HG03460 (cell line): ENCODE results near the gene PAX5.
"Not testable (repeated sequence)": the region's sequence is repeated elsewhere in the genome, so short reads cannot be mapped to it uniquely, and the experiment has no call there.

Source experiments
- ATAC-seq: cut with Tn5 transposase; IDR thresholded peaks from one replicate; pipeline ENCODE4 v1.9.1; 2021; ENCODE audit not compliant: unreplicated experiment

PAX5 gene

GRCh38 chr9:37033682-37034304 is at the start of gene PAX5:
PAX5 (minus strand) TSS chr9:37034268; CDS start chr9:37034031, 237 bp downstream.
- ATAC-seq = no peak

DNA sequence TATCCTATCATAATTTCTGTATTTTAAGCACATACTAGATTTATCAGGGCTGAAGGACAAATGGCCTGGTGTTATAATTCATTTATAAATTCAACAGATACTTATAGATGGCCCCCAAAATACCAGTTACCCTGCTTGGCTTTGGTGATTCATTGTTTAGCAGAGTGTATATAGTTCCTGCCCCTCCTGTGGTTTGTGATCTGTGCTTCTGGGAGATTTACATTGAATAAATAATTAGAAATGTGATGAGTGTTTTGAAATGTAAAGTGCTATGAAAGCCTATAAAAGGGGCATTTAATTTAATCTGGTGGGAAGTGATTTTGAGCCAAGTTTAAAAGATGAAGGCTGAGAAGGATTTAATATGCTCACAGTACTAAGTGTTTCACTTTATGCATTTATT is 49.6 kb upstream of the PAX5 start:
- ATAC-seq = no peak

- no peak for ATAC-seq
Measured at GRCh38 chr9:37082214-37082765, 48.2 kb upstream of the PAX5 start.

DNA sequence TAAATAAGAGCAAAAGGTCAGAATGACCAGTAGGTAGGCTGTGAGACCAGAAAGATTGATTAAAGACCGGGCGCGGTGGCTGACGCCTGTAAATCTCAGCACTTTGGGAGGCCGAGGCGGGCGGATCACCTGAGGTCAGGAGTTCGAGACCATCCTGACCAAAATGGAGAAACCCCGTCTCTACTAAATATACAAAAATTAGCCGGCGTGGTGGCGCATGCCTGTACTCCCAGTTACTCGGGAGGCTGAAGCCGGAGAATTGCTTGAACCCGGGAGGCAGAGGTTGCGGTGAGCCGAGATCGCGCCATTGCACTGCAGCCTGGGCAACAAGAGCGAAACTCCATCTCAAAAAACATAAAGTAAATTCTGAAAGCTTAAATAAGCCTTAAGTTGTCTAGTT is 47.4 kb upstream of the PAX5 start:
- ATAC-seq = not testable (repeated sequence)

DNA sequence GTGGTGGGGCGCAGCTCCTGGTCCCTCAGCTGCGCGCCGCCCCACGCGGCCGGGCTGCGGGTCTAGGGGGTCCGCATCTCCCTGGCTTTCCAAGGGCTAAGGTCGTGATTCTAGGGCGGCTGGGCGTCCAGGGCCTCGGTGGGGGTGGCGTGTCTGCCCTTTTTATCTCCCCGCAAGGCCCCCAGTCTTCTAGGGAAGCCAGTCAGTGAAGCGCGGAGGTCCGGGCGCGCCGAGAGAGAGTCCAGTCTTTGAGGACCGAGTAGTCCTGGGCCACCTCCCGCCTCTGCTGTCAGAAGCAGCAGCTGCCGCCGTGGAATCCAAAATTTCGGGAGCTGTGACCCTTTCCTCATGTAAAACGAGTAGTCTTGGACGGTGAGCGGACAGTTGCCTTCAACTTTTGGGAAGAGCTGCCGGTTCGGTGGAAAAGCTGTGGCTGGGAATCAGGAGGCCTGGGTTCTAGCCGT is 46.1 kb upstream of the PAX5 start:
- peak; percentile 7 for ATAC-seq

GRCh38 chr9:37079370-37080164 is 45.5 kb upstream of the PAX5 start:
- peak; percentile 93 for ATAC-seq

- ATAC-seq = not testable (repeated sequence)
Measured at GRCh38 chr9:37074790-37075189, 40.7 kb upstream of the PAX5 start.

DNA sequence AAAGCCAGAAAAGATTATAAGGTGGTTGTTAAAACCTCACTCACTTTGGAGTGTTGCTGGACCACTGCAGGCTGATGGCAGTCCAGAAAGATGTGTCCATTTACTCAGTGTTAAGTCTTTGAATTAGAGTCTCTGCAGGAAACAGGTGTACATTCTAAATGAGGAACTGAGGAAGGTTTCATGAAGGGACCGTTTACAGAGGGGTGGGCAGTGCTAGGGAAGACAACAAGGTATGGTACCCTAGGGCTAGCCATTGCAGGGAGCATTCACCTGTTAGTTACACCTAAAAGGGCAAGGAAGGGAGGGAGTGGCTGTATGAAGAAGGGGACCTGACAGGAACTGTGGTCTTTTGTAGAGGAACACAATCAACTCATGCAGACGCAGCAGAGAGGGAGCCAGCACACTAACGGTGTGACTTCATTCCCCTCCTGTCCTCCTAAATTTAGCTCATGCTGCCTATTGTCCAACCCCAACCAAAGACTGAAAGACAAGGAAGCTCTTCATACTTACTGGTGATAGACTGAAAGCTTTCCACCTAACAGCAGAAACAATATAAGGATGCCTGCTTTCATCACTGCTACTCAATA is 32.2 kb upstream of the PAX5 start:
- peak; percentile 67 for ATAC-seq

DNA sequence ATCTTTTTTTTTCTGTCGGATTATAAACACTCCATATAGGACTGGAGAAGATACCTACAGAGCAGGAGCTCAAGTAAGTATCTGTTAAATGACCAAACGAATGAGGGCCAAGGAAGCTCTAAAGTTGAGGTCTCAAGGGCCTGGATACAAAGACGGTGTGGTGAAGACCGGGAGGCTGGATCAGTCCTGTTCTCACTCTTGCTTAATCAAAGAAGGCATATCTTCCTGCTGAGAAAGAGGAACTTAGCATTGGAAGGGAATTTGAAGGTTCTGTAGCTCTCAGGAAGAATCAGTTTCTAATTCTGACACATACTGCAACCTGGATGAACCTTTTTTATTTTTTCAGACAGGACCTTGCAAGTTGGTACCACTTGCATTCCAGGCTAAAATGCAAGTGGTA is 28.3 kb upstream of the PAX5 start:
- no peak for ATAC-seq

DNA sequence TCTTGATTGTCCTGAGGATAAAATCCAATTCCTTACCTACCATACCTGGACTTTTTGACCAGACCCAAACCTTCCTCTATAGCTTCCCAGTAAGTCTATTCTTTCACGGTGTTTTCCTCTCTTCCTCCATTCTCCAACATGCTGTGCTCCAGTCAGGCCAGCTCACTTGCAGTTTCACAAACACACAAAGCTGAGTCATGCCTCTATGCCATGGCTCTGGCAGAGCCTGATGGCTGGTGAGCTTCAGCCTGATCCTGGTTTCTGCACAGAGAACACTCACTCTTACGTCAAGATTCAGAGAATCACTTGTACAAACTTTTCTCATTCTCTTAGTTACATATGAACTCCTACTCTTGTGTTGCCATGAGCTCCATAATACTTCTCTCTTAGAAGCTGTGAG is 27.7 kb upstream of the PAX5 start:
- ATAC-seq = no peak

GRCh38 chr9:37060833-37061232 is 26.8 kb upstream of the PAX5 start:
- ATAC-seq = no peak

GRCh38 chr9:37056046-37056920 is 22.2 kb upstream of the PAX5 start:
- no peak for ATAC-seq

DNA sequence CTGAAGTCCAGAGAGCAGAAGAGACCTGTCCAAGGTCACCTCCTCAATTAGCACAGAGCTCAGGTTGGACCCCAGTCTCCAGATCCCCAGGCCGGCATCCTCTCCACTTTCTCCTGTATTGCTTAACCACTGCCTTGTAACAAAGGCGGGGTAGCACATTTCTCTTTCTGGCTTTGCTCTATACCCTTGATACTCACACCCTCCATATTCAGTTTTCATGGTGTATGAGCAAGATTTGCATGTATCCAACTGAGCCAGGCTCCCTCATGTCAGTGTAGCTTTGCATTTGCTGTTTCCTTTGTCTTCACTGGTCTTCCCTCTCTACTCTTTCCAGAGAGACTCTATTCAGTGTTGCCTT is 20.3 kb upstream of the PAX5 start:
- ATAC-seq = not testable (repeated sequence)

DNA sequence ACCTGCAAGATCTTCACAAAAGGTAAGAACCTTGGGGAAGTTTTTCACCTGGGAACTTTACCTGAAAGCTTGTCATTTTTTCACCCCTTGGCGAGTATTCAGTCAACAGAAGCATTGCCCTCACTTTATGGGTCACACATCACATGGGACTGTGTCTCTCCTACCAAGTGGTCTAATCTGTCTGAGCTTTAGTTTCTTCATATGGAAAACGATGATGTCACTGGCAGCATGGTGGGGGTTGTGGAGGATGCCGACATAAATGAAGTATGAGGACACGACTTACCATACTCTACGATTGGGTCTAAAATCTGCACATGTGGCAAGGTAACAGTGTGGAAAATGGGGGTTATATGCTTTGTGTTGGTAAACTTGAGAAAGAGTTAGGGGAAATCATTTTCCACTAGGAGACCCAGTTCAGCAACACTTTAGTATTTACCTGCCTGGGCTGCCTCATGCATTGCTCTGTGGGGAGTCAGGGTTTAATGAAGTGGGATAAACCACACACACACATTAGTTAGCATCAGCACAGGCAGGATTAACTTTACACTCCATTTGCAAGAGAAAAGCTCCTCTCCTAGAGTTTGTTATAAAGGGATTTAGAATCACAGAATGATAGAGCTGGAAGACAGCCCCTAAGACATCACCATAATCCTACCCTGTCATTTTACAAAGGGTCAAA is 19.8 kb upstream of the PAX5 start:
- no peak for ATAC-seq

- ATAC-seq = no peak
Measured at GRCh38 chr9:37046683-37047082, 12.6 kb upstream of the PAX5 start.

DNA sequence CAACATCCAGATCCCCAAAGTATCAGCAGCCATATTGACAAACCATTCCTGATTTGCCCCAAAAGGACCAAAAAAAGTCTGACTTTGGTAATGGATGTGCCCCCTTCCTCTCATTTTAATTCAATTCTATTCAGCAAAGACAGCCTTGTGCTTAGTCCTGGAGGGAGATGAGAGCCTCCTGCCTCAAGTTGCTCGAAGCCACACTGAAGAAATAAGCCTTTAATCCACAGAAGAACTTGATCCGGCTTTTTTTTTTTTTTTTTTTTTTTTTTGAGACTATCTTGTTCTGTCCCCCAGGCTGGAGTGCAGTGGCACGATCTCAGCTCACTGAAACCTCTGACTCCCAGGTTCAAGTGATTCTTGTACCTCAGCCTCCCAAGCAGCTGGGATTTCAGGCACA is 8.4 kb upstream of the PAX5 start:
- ATAC-seq = no peak

DNA sequence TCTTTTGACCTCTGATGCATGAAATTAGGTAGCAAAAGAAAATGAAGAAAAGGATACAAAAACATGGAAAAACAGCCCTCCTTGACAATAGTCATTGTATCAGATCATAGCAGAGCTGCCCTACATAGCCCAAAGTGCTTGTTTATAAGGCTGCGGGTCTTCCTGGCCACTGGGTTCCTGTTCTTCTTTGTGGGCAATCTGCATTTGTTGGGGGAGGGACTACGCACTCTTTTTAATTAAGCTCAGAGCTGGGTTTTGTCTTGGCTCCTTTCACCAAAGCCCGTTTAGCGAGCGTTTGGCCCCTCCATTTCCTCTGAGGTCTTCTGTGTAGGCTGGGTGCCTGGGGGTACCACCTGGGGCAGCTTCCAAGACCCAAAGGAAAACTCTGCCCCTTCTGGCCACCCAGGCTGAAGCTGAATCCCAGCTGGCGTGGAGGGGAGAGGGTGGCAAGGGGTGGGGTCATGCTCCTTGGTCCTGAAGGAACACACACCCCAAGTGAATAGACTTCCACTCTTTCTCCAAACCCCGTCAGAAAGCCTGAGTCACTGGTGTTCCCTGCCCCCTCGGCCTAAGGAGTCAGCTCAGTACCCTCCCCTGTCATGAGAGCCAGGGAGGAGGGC is 6.5 kb upstream of the PAX5 start:
- no peak for ATAC-seq

GRCh38 chr9:37038943-37039464 is 4.9 kb upstream of the PAX5 start:
- no peak for ATAC-seq

- ATAC-seq = no peak
Measured at GRCh38 chr9:37038302-37038942, 4.4 kb upstream of the PAX5 start.
